NCI-H774 (cell line): ENCODE measurements around the gene ZNF337.

ENCODE experiments used
- DNase-seq: peaks from one replicate; lab custom pipeline; 2025; lab: John Stamatoyannopoulos, UW

ZNF337 gene

GRCh38 chr20:25629816-25630499 is 66.7 kb downstream of the ZNF337 start:
- DNase-seq: no peak

GRCh38 chr20:25626779-25627178 is 69.9 kb downstream of the ZNF337 start:
- DNase-seq: no peak

- DNase-seq: no peak
Measured at GRCh38 chr20:25624500-25624939, 72.1 kb downstream of the ZNF337 start.
